GDM1 (cell line): Measurements from ENCODE around the gene F2RL3.
"Not testable (repeated sequence)": the region's sequence is repeated elsewhere in the genome, so short reads cannot be mapped to it uniquely, and the experiment has no call there.

Experiments used
- DNase-seq: peaks from one replicate; lab custom pipeline; 2025; lab: John Stamatoyannopoulos, UW

F2RL3 gene

DNA sequence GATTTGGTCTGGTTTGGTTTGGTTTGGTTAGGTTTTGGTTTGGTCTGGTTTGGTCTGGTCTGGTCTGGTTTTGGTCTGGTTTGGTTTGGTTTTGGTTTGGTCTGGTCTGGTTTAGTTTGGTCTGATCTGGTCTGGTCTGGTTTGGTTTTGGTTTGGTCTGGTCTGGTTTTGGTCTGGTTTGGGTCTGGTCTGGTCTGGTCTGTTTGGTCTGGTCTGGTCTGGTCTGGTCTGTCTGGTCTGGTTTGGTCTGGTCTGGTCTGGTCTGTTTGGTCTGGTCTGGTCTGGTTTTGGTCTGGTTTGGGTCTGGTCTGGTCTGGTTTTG, 13.9 kb upstream of the F2RL3 start:
- not testable (repeated sequence) for DNase-seq

DNA sequence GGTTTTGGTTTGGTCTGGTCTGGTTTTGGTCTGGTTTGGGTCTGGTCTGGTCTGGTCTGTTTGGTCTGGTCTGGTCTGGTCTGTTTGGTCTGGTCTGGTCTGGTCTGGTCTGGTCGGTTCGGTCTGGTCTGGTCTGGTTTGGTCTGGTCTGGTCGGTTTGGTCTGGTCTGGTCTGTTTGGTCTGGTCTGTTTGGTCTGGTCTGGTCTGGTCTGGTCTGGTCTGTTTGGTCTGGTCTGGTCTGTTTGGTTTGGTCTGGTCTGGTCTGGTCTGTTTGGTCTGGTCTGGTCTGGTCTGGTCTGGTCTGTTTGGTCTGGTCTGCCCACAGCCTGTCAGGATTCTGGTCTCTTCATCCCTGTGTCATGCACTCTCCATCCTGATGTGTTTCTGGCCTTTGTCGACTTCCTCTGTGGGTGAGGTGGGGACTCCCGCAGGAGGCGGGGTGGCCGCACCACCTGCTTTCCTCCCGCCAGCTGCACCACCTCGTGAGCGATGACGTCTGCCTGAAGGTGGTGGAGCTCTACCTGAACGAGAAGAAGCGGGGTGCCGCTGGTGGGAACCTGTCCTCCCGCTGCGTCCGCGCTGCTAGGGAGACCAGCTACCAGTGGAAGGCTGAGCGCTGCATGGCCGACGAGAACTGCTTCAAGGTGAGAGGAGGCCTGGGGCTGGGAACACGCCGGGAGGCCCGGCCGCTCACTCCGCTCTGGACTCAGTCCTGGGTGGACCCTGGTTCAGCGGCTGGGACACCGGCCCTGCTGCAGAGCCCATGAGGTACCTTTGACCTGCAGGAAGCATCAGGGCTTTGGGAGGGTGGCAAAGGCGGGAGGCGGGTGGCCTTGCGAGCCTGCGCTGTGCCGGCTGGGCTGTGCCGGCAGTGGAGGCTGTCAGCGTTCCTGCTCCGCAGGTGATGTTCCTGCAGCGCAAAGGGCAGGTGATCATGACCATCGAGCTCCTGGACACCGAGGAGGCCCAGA, 12.9 kb upstream of the F2RL3 start:
- no peak for DNase-seq

DNA sequence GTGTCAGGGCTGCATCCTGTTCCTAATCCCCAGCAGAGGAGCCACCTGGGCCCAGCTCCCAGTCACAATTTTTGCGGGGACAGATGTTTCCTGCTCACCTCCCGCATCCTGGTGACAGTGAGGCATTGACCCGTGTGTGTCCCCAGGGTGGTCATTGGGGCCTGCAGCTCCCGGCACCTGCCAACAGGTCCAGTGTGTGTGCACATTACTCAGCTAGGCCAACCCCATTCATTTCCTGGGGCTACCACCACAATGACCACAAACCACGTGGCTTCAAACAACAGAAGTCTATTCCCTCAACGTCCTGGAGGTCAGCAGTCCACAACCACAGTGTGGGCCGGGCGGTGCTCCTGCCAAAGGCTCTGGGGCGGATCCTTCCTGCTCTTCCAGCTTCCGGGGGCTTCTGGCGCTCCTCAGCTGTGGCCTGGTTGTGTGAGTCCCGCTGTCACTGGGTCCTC, 11.9 kb upstream of the F2RL3 start:
- DNase-seq, result no peak

DNA sequence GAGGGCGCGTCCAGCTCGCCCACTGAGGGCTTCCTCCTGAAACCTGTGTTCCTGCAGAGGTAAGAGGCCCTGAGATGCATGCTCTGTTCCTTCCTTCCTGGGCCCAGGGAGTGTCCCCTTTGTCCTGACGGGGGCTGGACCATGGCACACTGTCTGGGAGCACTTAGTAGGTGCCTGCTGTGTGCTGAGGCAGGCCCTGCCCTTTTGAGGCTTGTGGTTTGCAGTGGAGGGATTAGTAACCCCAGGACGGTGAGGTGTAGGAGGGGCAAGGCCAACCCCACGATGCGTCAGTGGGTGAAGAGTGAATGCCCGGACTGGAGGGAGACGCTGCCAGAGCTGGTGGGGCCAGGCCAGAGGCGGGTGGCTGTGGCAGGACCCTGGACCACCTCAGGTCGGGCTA, 11.2 kb upstream of the F2RL3 start:
- no peak for DNase-seq

DNA sequence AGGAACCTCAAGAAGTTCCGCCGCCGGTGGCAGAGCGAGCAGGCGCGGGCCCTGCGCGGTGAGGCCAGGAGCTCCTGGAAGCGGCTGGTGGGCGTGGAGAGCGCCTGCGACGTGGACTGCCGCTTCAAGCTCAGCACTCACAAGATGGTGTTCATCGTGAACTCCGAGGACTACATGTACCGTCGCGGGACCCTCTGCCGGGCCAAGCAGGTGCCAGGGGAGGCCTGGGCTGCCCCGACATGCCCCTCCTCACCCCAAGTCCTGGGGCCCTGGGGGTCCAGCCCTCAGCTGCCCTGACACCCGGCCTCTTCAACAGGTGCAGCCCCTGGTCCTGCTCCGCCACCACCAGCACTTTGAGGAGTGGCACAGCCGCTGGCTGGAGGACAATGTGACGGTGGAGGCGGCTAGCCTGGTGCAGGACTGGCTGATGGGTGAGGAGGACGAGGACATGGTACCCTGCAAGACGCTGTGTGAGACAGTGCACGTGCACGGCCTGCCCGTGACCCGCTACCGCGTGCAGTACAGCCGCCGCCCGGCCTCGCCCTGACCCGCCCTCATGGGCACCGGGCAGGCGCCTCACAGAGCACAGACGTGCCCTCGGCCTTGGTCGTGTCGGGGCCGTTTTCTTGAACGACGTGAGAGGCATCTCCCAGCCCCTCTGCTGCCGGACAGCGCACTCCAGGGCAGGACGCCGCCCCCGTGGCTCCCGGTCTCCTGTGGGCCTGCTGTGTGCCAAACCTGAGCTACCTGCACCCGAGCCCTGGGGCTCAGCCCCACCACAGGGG, 10.4 kb upstream of the F2RL3 start:
- DNase-seq, result no peak

DNA sequence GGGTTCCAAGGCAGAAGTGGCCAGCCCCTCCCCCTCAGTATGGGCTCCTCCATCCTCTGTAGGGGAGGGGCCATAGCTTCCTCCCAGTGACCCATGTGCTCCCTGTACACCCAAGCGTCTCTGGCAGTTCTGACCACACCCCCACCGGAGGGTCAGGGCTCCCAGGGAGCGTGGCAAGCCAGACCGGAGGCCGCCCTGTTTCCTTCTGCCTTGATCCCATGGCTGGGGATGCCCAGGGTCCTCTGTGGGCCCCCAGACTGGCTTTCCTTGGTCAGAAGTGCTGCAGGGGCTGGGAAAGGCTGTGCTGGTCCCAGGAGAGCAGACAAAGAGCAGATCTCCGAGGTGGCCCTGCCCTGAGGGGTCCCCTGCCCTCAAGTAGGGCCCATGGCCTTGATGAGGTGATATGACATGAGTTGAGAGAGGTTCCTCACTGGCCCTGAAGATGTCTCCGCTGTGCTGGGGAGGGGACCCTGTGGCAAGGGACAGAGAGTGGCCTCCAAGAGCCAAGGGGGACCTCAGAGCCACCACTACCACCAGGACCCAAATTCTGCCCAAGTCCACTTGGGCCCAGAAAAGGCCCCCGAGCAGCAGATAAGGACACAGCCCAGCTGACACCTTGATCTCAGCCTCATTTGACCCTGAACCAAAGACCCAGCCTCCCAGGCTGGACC, 7.8 kb upstream of the F2RL3 start:
- DNase-seq, result no peak

DNA sequence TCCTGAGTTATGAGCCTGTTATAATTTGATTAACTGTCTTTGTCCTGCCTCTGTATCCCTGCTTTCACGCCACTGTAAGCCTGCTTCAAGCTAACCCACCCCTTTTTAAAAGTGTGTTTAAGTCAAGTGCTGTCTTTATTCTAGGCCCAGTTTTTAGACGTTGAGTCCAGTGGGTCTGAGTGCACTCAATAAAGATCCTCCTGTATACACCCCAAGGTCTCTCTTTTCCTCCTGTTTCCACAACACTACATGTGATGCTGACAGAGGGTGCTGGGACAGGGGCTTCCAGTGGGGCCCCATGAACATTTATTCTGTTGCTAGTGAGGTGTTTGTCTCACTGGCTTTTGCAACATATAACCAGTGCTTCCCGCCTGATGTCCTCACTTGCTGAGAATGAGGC, 6.7 kb upstream of the F2RL3 start:
- DNase-seq, result no peak

DNA sequence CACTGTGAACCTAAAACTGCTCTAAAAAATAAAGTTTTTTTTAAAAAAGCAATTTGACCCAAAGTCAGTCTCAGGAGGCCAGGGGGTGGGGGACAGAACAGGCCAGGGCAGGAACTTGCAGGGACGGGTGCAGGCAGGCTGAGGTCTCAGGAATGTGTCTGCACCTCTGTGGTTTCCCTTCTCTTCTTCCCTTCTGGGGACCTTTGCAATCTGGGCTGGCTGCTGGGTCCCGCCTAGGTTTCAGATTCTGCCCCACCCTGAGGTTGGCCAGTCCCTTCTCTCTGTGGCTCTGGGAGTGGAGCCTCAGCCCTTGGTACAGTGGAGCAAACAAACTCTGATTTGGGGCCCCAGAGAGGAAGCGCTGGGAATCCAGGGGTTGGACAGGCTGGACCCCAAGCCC, 5.3 kb upstream of the F2RL3 start:
- no peak for DNase-seq

DNA sequence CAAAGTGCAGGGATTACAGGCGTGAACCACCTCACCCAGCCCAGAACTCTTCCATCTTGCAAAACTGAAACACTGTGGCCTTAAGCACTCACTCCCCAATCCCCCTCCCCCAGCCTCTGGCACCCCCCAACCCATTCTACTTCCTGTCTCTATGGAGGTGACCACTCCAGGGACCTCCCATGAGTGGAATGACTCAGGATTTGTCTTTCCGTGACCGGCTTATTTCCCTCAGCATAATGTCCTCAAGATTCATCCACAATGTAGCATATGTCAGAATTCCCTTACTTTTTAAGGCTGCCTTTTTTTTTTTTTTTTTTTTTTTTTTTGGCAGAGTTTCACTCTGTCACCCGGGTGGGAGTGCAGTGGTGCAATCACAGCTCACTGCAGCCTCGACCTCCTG, 3.6 kb upstream of the F2RL3 start:
- DNase-seq, result no peak

DNA sequence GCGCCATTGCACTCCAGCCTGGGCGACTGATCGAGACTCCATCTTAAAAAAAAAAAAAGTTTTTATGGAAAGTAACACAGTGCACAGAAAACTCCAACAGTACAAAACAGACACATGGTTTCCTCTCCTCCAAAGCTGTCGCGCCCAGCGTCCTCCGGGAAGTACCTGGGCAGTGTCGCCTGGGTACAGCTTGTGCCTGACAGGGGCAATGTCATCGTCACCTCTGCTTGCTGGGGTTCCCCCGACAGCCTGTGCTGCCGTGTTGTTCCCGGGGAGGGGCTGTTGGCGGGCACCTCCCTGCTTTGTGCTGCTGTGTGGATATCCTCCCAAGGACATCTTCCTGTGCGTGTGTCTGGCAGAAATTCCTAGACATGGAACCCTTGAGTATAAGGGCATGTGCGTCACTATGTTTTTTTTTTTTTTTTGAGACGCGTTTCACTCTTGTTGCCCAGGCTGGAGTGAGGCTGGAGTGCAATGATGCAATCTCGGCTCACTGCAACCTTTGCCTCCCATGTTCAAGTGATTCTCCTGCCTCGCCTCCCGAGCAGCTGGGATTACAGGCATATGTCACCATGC, 2.4 kb upstream of the F2RL3 start:
- DNase-seq, result no peak

DNA sequence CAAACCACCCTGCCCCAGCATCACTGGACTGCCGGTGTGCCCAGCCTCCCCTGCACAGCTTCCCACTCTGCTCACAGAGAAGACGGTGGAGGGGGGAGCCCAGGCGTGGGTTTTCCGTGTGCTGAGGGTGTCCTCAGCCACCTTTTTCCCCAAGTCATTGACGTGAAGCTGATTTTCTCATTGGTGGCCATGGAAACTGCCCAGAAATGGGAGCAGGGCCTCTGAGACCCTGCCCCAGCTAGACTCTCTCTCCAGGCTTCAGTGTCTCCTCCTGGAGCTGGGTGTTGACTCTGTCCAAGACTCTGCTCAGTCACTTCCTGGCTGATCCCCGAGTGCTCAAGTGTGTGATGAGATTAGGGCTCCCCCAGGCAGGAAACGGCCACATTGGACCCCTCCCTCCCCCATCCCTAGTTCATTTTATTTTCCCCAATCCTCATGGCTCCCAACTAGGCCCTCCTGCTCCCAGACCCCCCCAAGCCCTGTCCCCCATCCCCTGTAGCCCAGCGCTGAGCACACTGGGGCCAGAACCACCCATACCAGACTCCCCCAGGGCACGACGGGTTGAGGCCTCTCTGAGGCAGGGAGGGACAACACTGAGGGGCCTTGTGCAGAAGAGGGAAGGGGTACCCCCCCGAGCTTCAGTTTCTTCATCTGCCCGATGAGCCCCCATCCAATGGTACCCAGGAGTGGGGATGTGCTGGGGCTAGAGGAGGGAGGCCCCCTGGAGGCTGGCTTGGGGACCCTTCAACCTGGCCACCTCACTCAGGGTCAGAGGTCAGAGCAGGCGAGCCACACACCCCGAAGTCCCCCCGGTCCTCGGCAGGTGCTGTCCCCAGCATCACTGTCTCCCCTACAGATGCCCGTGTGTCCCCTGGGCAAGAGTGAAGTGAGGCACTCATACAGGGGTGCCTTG, 1.2 kb upstream of the F2RL3 start:
- no peak for DNase-seq

DNA sequence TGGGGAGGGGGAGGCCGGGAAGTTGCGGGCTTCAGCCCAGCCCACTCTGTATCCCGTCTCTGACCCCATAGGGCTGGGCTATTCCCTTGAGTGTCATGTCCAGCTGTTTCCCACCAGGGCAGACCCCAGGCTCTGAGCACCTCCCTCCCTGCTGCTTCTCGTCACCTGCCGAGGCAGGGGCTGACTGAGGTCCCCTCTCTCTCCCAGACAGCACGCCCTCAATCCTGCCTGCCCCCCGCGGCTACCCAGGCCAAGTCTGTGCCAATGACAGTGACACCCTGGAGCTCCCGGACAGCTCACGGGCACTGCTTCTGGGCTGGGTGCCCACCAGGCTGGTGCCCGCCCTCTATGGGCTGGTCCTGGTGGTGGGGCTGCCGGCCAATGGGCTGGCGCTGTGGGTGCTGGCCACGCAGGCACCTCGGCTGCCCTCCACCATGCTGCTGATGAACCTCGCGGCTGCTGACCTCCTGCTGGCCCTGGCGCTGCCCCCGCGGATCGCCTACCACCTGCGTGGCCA, 625 bp downstream of the F2RL3 start:
- no peak for DNase-seq

DNA sequence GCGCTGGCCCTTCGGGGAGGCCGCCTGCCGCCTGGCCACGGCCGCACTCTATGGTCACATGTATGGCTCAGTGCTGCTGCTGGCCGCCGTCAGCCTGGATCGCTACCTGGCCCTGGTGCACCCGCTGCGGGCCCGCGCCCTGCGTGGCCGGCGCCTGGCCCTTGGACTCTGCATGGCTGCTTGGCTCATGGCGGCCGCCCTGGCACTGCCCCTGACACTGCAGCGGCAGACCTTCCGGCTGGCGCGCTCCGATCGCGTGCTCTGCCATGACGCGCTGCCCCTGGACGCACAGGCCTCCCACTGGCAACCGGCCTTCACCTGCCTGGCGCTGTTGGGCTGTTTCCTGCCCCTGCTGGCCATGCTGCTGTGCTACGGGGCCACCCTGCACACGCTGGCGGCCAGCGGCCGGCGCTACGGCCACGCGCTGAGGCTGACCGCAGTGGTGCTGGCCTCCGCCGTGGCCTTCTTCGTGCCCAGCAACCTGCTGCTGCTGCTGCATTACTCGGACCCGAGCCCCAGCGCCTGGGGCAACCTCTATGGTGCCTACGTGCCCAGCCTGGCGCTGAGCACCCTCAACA, 1.2 kb downstream of the F2RL3 start:
- no peak for DNase-seq

DNA sequence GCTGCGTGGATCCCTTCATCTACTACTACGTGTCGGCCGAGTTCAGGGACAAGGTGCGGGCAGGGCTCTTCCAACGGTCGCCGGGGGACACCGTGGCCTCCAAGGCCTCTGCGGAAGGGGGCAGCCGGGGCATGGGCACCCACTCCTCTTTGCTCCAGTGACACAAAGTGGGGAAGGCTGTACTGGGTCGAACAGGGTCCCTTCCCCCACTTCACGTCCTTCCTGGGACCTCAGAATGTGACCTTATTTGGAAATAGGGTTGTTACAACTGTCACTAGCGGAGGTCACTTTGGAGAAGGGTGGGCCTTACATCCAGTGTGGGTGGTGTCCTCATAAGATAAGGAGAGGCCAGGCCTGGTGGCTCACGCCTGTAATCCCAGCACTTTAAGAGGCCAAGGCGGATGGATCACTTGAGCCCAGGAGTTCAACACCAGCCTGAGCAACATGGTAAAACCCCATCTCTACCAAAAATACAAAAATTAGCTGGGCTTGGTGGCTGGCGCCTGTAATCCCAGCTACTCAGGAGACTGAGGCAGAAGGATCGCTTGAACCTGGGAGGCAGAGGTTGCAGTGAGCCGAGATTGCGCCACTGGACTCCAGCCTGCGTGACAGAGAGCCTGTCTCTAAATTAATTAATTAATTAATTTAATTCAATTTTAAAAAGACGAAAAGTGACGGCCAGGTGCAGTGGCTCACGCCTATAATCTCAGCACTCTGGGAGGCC, 1.8 kb downstream of the F2RL3 start:
- DNase-seq, result no peak

DNA sequence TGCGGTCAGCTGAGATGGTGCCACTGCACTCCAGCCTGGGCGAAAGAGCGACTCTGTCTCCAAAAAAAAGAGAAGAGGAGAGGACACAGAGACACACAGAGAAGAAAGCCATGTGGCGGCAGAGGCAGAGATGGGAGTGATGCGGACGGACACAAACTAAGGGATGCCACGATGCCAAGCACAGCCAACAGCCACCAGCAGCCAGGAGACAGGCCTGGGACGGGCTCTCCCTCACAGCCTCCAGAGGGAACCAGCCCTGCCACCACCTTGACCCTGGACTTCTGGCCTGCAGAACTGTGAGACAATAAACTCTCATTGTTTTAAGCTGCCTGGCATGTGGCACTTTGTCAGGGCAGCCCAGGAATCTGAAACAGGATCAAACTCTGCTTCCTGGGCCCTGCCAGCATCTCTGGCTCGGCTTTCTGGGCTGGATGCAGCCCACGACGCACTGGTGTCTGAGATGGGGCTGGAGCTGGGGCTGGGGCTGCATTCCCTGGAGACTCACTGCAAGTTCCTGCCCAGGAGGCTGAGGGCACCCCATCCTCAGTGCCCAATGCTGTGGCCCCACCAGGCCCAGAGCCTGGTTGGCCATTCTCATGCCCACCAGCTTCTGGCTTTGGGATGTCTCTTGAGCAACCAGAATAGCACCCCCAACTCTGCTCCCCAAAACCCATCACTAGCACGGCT, 3.0 kb downstream of the F2RL3 start:
- DNase-seq, result no peak

DNA sequence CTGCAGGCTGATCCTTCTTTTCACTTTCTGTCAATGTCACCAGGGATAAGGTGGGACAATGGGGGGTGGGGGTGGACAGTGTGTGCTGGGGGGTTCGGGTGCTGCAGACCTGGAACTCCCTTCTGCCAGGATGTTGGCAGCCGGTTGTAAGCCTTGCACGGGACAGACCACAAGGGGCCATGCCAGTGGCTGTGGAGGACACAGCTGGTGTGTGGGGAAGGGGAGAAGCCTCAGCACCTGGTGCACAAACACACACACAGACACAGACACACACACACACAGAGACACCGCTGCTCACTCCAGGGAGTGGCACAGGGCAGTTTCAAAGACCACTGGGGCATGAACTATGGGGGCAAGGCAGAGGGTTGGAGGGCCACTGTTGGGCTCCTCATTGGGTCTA, 3.6 kb downstream of the F2RL3 start:
- no peak for DNase-seq

DNA sequence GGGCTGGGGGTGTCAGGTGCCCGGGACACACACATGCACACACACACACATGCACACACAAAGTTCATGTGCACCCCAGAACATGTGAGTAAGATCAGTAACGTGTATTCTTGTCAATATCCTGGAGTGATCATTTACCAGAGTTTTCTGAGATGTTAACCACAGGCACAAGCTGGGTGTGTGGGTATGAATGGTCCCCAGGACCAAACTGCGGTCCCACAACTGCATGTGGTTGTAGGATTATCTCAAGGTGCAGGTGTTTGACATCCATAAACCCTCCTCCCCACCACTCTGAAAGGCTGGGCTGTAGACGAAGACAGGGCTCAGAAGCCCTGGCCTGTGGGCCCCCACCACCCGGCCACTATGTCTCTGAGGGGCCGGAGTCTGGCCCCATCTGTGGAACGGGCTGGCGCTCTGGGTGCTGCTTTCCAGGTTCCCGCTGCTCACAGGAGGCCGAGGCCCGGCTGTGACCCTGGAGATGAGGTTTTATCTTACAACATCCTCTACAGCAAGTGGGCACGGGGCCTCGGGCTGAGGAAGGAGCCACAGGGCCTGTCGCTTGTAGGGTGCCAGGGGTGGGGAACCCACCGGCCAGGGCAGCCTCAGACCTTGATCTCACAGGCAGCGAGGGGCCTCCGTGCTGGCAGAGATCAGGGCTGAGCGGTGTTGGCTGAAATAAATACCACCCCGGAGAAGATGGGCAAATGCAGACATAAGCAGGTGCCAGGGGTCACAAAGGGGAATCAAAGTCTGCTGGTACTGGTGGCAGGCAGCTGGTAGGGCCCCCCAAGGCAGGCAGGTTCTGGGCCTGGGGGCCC, 4.3 kb downstream of the F2RL3 start:
- no peak for DNase-seq

DNA sequence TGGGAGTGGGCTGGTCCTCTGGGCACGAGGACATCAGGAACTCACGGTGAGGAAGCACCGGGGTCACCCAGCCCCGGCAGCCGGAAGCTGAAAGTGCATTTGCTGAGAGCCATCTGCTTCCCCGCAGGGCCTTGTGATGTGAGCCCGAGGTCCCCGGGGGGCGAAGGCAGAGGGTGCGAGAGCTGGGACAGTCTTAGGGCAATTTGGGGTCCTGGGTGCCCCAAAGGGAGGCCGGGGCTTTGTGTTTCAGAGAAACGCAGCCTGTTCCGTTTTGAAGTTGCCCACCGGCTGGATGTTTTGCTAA, 4.8 kb downstream of the F2RL3 start:
- DNase-seq, result no peak

DNA sequence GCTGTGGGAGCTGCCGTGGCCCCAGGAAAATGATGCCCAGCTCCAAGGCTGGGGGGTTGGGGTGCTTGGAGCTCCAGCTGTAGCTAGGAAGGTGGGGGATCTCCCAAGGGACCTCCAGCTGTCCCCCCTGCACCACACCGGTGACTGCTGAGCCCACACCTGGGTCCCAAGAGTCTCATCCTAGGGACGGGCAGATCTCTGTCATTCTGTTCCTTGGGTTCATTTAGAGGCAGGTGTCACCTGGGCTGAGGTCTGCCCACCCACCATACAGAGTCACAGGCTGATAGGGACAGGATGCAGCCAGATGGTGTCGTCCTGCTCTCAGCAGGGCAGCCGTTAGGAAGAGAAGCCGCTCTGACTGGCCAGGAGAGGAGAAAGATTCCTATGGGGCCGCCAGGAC, 5.3 kb downstream of the F2RL3 start:
- DNase-seq, result no peak
